Ascending aorta (tissue), 2 donors: ENCODE data around the gene SSU72. TPM values are rescaled to one million over a fixed set of nuclear protein-coding genes. Genes with fewer than 3 reads are reported as not detected.

Source experiments
- DNase-seq, 2 donors: peaks; one replicate each; pipeline ENCODE4 v3.0.0-alpha.2; 2019; ENCODE audit warnings: low spot score in 2 of 2
- H3K27ac ChIP-seq, 2 donors: fragments of 200-600 bp; sonication (generic); one replicate each; pipeline ENCODE4 v1.5.1; 2016 to 2017; ENCODE audit warnings: mild to moderate bottlenecking in 1 of 2
- H3K27me3 ChIP-seq: fragments of 200-600 bp; sonication (generic); one replicate; pipeline ENCODE4 v1.5.1; 2017
- H3K36me3 ChIP-seq, 2 donors: fragments of 200-600 bp; sonication (generic); one replicate each; pipeline ENCODE4 v1.5.1; 2016
- H3K4me1 ChIP-seq, 2 donors: fragments of 200-600 bp; sonication (generic); one replicate each; pipeline ENCODE4 v1.5.1; 2016 to 2017; ENCODE audit warnings: mild to moderate bottlenecking in 1 of 2
- H3K4me3 ChIP-seq, 2 donors: fragments of 200-600 bp; sonication (generic); one replicate each; pipeline ENCODE4 v1.5.1; 2016 to 2017; ENCODE audit warnings: mild to moderate bottlenecking in 1 of 2
- H3K9me3 ChIP-seq, 2 donors: fragments of 200-600 bp; sonication (generic); one replicate each; pipeline ENCODE4 v1.5.1; 2016
- intact Hi-C: fragments of 100-400 bp; cut with DNase I; formaldehyde crosslinking; loops from one replicate; pipeline ENCODE4 v1.15.1; 2023
- total RNA-seq: library from RNA; depleted of rRNA; stranded (reverse); fragments of >200 nt; gene quantifications from one replicate; pipeline ENCODE4 v1.1.0, GENCODE V29; 2016
- TF ChIP-seq, protein P1 (sequence below), 3 experiments: fragments of 200-600 bp in 2 of 3; fragments of 450-650 bp in 1 of 3; sonication (generic) in 2 of 3; IDR thresholded peaks; one replicate each; pipeline ENCODE4 v1.5.1; 2016 to 2019; ENCODE audit warnings: antibody characterized with exemption in 3 of 3, mild to moderate bottlenecking in 1 of 3, moderate library complexity in 1 of 3

SSU72 gene
- total RNA-seq, 1 donor from 2014 or later = 50.1 TPM

DNA sequence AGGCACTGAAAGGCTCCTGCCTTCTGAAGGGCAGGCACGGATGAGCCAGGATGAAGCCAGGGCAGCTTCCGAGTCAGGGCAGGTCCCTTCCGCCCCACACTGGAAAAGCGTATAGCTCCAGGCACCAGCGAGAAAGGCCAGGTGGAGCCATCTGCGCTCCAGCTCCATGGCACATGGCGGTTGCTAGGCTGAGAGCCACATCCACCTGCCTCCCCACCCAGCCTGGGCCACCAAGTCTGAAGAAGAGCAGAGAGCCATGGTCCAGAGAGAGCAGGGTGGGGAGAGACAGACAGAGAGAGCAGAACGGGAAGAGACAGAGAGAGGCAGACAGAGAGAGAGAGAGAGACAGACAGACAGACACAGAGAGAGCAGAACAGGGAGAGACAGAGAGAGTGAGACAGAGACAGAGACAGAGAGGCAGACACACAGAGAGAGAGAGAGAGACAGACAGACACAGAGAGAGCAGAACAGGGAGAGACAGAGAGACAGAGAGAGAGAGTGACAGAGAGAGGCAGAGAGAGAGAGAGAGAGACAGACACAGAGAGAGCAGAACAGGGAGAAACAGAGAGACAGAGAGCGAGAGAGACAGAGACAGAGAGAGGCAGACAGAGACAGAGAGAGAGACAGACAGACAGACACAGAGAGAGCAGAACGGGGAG is 20.1 kb upstream of the SSU72 start:
- H3K27me3 ChIP-seq = no peaks in the 10 kb centered on the region
- no peak overlapping the region for H3K27ac ChIP-seq
- intact Hi-C loops = no loop called here
- no peak overlapping the region for H3K4me3 ChIP-seq
- no peaks in the 10 kb centered on the region for H3K36me3 ChIP-seq
- TF ChIP-seq, protein P1, sequence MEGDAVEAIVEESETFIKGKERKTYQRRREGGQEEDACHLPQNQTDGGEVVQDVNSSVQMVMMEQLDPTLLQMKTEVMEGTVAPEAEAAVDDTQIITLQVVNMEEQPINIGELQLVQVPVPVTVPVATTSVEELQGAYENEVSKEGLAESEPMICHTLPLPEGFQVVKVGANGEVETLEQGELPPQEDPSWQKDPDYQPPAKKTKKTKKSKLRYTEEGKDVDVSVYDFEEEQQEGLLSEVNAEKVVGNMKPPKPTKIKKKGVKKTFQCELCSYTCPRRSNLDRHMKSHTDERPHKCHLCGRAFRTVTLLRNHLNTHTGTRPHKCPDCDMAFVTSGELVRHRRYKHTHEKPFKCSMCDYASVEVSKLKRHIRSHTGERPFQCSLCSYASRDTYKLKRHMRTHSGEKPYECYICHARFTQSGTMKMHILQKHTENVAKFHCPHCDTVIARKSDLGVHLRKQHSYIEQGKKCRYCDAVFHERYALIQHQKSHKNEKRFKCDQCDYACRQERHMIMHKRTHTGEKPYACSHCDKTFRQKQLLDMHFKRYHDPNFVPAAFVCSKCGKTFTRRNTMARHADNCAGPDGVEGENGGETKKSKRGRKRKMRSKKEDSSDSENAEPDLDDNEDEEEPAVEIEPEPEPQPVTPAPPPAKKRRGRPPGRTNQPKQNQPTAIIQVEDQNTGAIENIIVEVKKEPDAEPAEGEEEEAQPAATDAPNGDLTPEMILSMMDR (IDR thresholded peaks at IDR 0.05) = no peak
- no peaks in the 10 kb centered on the region for H3K9me3 ChIP-seq
- no peaks in the 10 kb centered on the region for H3K4me1 ChIP-seq
- DNase-seq = no peak

GRCh38 chr1:1593834-1594601 is 19.4 kb upstream of the SSU72 start:
- no peaks in the 10 kb centered on the region for H3K27me3 ChIP-seq
- no peaks in the 10 kb centered on the region for H3K9me3 ChIP-seq
- no peaks in the 10 kb centered on the region for H3K36me3 ChIP-seq
- H3K4me3 ChIP-seq = no peak overlapping the region
- H3K27ac ChIP-seq = no peak overlapping the region
- no peak for DNase-seq
- intact Hi-C loops = no loop called here
- TF ChIP-seq, protein P1 (IDR thresholded peaks at IDR 0.05) = no peak
- H3K4me1 ChIP-seq = no peaks in the 10 kb centered on the region

DNA sequence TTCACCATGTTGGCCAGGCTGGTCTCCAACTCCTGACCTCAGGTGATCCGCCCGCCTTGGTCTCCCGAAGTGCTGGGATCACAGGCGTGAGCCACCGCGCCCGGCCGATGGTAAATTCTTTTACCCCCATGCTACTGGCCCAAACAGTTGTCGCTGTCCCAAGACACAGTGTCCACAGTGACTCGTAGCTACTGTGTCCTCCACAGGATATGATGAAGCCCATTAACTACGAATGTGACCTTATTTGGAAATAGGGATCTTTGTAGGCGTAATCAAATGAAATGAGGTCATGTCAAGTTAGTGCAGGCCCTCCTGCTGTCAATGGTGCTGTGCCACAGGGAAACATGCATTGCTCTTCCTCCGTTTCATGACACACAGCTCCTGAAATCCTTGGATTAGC is 16.8 kb upstream of the SSU72 start:
- intact Hi-C loops = no loop called here
- no peaks in the 10 kb centered on the region for H3K36me3 ChIP-seq
- no peaks in the 10 kb centered on the region for H3K4me1 ChIP-seq
- H3K27me3 ChIP-seq = no peaks in the 10 kb centered on the region
- TF ChIP-seq, protein P1 (IDR thresholded peaks at IDR 0.05) = no peak
- no peaks in the 10 kb centered on the region for H3K9me3 ChIP-seq
- no peak overlapping the region for H3K4me3 ChIP-seq
- no peak for DNase-seq
- H3K27ac ChIP-seq = no peak overlapping the region

GRCh38 chr1:1583347-1584010 is 8.8 kb upstream of the SSU72 start:
- Histone ChIP-seq H3K27me3 (no peaks in the 10 kb centered on the region), H3K4me3 (no peak overlapping the region), H3K4me1 (no peaks in the 10 kb centered on the region), H3K36me3 (no peaks in the 10 kb centered on the region), H3K27ac (no peak overlapping the region), H3K9me3 (no peaks in the 10 kb centered on the region)
- TF ChIP-seq, protein P1 (IDR thresholded peaks at IDR 0.05) = no peak
- intact Hi-C loops = no loop called here
- DNase-seq = no peak

- no peaks in the 10 kb centered on the region for H3K36me3 ChIP-seq
- no peak for DNase-seq
- H3K27me3 ChIP-seq = no peaks in the 10 kb centered on the region
- H3K9me3 ChIP-seq = no peaks in the 10 kb centered on the region
- no peaks in the 10 kb centered on the region for H3K4me1 ChIP-seq
- intact Hi-C loops = no loop called here
- TF ChIP-seq, protein P1 (IDR thresholded peaks at IDR 0.05) = no peak
- H3K4me3 ChIP-seq = no peak overlapping the region
- H3K27ac ChIP-seq = no peak overlapping the region
Measured at GRCh38 chr1:1582585-1583346, 8.1 kb upstream of the SSU72 start.
